ENCODE data around the gene PCBP2. TPM values are rescaled to one million over a fixed set of nuclear protein-coding genes. Genes with fewer than 3 reads are reported as not detected.

Gene PCBP2
- total RNA-seq, 1 experiment from 2014 or later: 856 TPM

DNA sequence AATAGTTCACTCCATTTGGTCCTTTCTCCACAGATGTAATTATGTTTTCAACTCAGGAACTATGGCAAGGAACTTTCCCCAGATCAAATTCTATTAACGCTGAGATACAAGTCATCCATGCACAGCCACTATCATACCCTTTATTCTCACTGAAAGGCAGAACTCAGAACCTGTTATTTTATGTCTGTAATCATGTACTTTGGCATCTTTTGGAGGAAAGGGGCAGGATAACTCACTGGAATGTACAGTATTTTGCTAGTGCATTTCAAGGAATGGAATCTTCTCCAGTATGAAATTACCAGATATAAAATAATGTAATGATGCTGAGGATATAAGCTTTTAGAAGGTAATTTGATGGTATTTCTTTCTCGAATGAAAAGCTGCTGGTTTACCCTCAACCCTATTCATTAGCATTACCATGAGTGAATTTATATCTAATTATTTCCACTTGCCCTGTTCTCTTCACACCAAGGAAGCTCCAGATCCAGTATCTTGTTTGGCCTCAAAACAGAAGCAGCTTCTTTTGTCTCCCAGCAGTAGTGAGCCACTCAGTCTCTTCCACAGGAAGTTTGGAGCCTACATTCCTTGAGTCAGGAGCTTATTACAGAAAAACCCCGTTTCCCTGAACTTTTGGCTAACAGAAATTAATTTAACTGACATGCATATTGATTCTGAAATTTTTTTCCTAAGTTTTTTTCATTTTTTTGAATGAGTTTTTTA is 38.3 kb upstream of the PCBP2 start:
- no peak overlapping the region for H3K4me2 ChIP-seq (ENCODE audit: low read length)
- no peaks in the 10 kb centered on the region for H4K20me1 ChIP-seq (ENCODE audit: insufficient read depth)
- no TSS peak for BruUV-seq (replicated peaks)
- no peak for TF ChIP-seq TCF7L2 (IDR thresholded peaks at IDR 0.05; ENCODE audit: borderline replicate concordance, extremely low read depth, insufficient read depth, insufficient read length)
- TF ChIP-seq SRF (IDR thresholded peaks at IDR 0.05; ENCODE audit: low read depth): no peak
- TF ChIP-seq, protein P1, sequence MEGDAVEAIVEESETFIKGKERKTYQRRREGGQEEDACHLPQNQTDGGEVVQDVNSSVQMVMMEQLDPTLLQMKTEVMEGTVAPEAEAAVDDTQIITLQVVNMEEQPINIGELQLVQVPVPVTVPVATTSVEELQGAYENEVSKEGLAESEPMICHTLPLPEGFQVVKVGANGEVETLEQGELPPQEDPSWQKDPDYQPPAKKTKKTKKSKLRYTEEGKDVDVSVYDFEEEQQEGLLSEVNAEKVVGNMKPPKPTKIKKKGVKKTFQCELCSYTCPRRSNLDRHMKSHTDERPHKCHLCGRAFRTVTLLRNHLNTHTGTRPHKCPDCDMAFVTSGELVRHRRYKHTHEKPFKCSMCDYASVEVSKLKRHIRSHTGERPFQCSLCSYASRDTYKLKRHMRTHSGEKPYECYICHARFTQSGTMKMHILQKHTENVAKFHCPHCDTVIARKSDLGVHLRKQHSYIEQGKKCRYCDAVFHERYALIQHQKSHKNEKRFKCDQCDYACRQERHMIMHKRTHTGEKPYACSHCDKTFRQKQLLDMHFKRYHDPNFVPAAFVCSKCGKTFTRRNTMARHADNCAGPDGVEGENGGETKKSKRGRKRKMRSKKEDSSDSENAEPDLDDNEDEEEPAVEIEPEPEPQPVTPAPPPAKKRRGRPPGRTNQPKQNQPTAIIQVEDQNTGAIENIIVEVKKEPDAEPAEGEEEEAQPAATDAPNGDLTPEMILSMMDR (IDR thresholded peaks at IDR 0.05 in 2 of 3, conservative IDR thresholded peaks at IDR 0.05 in 1 of 3; ENCODE audit: borderline replicate concordance in 1 of 3, insufficient read depth in 1 of 3, low read depth in 2 of 3, low read length in 2 of 3): no peak
- no peak for TF ChIP-seq CBX3 (IDR thresholded peaks at IDR 0.05; ENCODE audit: low read depth)
- TF ChIP-seq ZFX (IDR thresholded peaks at IDR 0.05): no peak
- TF ChIP-seq, protein P2, sequence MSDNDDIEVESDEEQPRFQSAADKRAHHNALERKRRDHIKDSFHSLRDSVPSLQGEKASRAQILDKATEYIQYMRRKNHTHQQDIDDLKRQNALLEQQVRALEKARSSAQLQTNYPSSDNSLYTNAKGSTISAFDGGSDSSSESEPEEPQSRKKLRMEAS (IDR thresholded peaks at IDR 0.05): no peak
- no peak for TF ChIP-seq SIN3A (IDR thresholded peaks at IDR 0.05; ENCODE audit: low read depth)
- TF ChIP-seq, protein P3, sequence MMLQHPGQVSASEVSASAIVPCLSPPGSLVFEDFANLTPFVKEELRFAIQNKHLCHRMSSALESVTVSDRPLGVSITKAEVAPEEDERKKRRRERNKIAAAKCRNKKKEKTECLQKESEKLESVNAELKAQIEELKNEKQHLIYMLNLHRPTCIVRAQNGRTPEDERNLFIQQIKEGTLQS (IDR thresholded peaks at IDR 0.05): no peak
- no peak for TF ChIP-seq POLR2A (IDR thresholded peaks at IDR 0.05; ENCODE audit: borderline replicate concordance, extremely low read depth, insufficient read depth, insufficient read length)
- TF ChIP-seq ELF1 (IDR thresholded peaks at IDR 0.05; ENCODE audit: borderline replicate concordance, low read depth): no peak
- TF ChIP-seq, protein P4, sequence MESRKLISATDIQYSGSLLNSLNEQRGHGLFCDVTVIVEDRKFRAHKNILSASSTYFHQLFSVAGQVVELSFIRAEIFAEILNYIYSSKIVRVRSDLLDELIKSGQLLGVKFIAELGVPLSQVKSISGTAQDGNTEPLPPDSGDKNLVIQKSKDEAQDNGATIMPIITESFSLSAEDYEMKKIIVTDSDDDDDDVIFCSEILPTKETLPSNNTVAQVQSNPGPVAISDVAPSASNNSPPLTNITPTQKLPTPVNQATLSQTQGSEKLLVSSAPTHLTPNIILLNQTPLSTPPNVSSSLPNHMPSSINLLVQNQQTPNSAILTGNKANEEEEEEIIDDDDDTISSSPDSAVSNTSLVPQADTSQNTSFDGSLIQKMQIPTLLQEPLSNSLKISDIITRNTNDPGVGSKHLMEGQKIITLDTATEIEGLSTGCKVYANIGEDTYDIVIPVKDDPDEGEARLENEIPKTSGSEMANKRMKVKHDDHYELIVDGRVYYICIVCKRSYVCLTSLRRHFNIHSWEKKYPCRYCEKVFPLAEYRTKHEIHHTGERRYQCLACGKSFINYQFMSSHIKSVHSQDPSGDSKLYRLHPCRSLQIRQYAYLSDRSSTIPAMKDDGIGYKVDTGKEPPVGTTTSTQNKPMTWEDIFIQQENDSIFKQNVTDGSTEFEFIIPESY (IDR thresholded peaks at IDR 0.05; ENCODE audit: extremely low read depth, insufficient replicate concordance, low read length): no peak
- no peak for TF ChIP-seq POLR2AphosphoS5 (IDR thresholded peaks at IDR 0.05; ENCODE audit: low read depth, low read length)
- TF ChIP-seq ZNF274 (IDR thresholded peaks at IDR 0.05; ENCODE audit: low read depth, low read length): no peak
- no peak for TF ChIP-seq FOSL1 (IDR thresholded peaks at IDR 0.05; ENCODE audit: low read depth)
- no peak for TF ChIP-seq RAD21 (IDR thresholded peaks at IDR 0.05; ENCODE audit: low read depth)
- no peak for TF ChIP-seq EGR1 (IDR thresholded peaks at IDR 0.05; ENCODE audit: low read depth)
- H3K9ac ChIP-seq (ENCODE audit: low read length): no peak overlapping the region
- no peaks in the 10 kb centered on the region for H3K79me2 ChIP-seq (ENCODE audit: insufficient read depth, low read length)
- ChIA-PET POLR2A (no interaction called here), RAD21 (ENCODE audit: low non-redundant PET in 1 of 2, low total read pairs in 2 of 2, uncharacterized antibody in 2 of 2, unreplicated experiment in 2 of 2) (no interaction called here), CTCF (no interaction called here)
- DNase-seq (ENCODE audit: low read depth, low spot score): no peak
- H3K27me3 ChIP-seq (ENCODE audit: insufficient read depth, low read length): no peaks in the 10 kb centered on the region
- H3K4me1 ChIP-seq (ENCODE audit: control insufficient read depth in 1 of 2, insufficient read depth in 2 of 2, low read length in 2 of 2): peaks cover 10 to 14% of the 10 kb centered on the region in 2 experiments; a peak in 3 of 4 replicates
- peaks cover 23 to 27% of the 10 kb centered on the region in 2 experiments for H3K36me3 ChIP-seq (ENCODE audit: control insufficient read depth in 1 of 2, insufficient read depth in 2 of 2, low read length in 2 of 2)
- ATAC-seq: no peak
- intact Hi-C loops (cut with micrococcal nuclease): no loop called here
- no peak overlapping the region for H2AFZ ChIP-seq (ENCODE audit: low read depth, low read length, poor library complexity, severe bottlenecking)
- H3K27ac ChIP-seq (ENCODE audit: low read depth, low read length): no peak overlapping the region
- H3K4me3 ChIP-seq (replicated peaks in 1 of 2; ENCODE audit: low read depth in 1 of 2, low read length in 2 of 2): no peak overlapping the region
- no peaks in the 10 kb centered on the region for H3K9me3 ChIP-seq (ENCODE audit: control insufficient read depth in 1 of 2, insufficient read depth in 1 of 2, low read depth in 1 of 2, low read length in 2 of 2)
- H3K9me2 ChIP-seq (ENCODE audit: insufficient read depth): no peaks in the 10 kb centered on the region
